HEK293 (cell line): ENCODE measurements around the gene HIPK1.

Source experiments
- GFI1B ChIP-seq: fragments of 450-650 bp; formaldehyde crosslinking; IDR thresholded peaks from 2 replicates; pipeline ENCODE4 v1.5.1; 2016; ENCODE audit warnings: missing biosample characterization, missing genetic modification characterization
- KLF7 ChIP-seq: fragments of 450-650 bp; formaldehyde crosslinking; IDR thresholded peaks from 2 replicates; pipeline ENCODE4 v1.5.1; 2016; ENCODE audit warnings: missing biosample characterization, missing genetic modification characterization, borderline replicate concordance
- KLF9 ChIP-seq: fragments of 450-650 bp; formaldehyde crosslinking; IDR thresholded peaks from 2 replicates; pipeline ENCODE4 v1.5.1; 2016; ENCODE audit warnings: missing biosample characterization, missing genetic modification characterization, low read depth
- SALL2 ChIP-seq: fragments of 450-650 bp; formaldehyde crosslinking; IDR thresholded peaks from 2 replicates; pipeline ENCODE4 v1.5.0; 2017; ENCODE audit warnings: missing biosample characterization, mild to moderate bottlenecking, missing genetic modification characterization, borderline replicate concordance
- SCRT1 ChIP-seq: fragments of 450-650 bp; formaldehyde crosslinking; IDR thresholded peaks from 2 replicates; pipeline ENCODE4 v1.5.1; 2016; ENCODE audit warnings: missing biosample characterization, missing genetic modification characterization, borderline replicate concordance
- SCRT2 ChIP-seq: fragments of 450-650 bp; formaldehyde crosslinking; IDR thresholded peaks from 2 replicates; pipeline ENCODE4 v1.5.1; 2016; ENCODE audit warnings: missing biosample characterization, missing genetic modification characterization
- ZBTB17 ChIP-seq: fragments of 450-650 bp; formaldehyde crosslinking; IDR thresholded peaks from 2 replicates; pipeline ENCODE4 v1.5.1; 2016; ENCODE audit warnings: missing biosample characterization, missing genetic modification characterization
- ZFP3 ChIP-seq: fragments of 450-650 bp; formaldehyde crosslinking; IDR thresholded peaks from 2 replicates; pipeline ENCODE4 v1.5.1; 2016; ENCODE audit warnings: low read depth, missing biosample characterization, missing genetic modification characterization
- ZNF112 ChIP-seq: fragments of 450-650 bp; formaldehyde crosslinking; IDR thresholded peaks from 2 replicates; pipeline ENCODE4 v1.5.0; 2017; ENCODE audit warnings: missing biosample characterization, missing genetic modification characterization
- ZNF132 ChIP-seq: fragments of 450-650 bp; formaldehyde crosslinking; IDR thresholded peaks from 2 replicates; pipeline ENCODE4 v1.5.1; 2017; ENCODE audit warnings: missing biosample characterization, missing genetic modification characterization, borderline replicate concordance
- ZNF148 ChIP-seq: fragments of 450-650 bp; formaldehyde crosslinking; IDR thresholded peaks from 2 replicates; pipeline ENCODE4 v1.5.0; 2017; ENCODE audit warnings: missing biosample characterization, missing genetic modification characterization, borderline replicate concordance
- ZNF155 ChIP-seq: fragments of 450-650 bp; formaldehyde crosslinking; IDR thresholded peaks from 2 replicates; pipeline ENCODE4 v1.5.1; 2016; ENCODE audit warnings: missing biosample characterization, missing genetic modification characterization
- ZNF214 ChIP-seq: fragments of 450-650 bp; formaldehyde crosslinking; IDR thresholded peaks from 2 replicates; pipeline ENCODE4 v1.5.1; 2017; ENCODE audit warnings: missing biosample characterization, mild to moderate bottlenecking, missing genetic modification characterization, borderline replicate concordance
- ZNF366 ChIP-seq: fragments of 450-650 bp; formaldehyde crosslinking; conservative IDR thresholded peaks from 2 replicates; pipeline ENCODE4 v1.5.1; 2016; ENCODE audit warnings: missing biosample characterization, missing genetic modification characterization
- ZNF394 ChIP-seq: fragments of 450-650 bp; formaldehyde crosslinking; IDR thresholded peaks from 2 replicates; pipeline ENCODE4 v1.5.1; 2016; ENCODE audit warnings: missing biosample characterization, missing genetic modification characterization, mild to moderate bottlenecking, moderate library complexity, borderline replicate concordance
- ZNF510 ChIP-seq: fragments of 450-650 bp; formaldehyde crosslinking; IDR thresholded peaks from 2 replicates; pipeline ENCODE4 v1.5.1; 2018; ENCODE audit warnings: mild to moderate bottlenecking, missing genetic modification characterization, missing biosample characterization; ENCODE audit not compliant: insufficient replicate concordance
- ZNF530 ChIP-seq: fragments of 450-650 bp; formaldehyde crosslinking; IDR thresholded peaks from 2 replicates; pipeline ENCODE4 v1.5.1; 2016; ENCODE audit warnings: low read depth, missing biosample characterization, missing genetic modification characterization
- ZNF561 ChIP-seq: fragments of 450-650 bp; IDR thresholded peaks from 2 replicates; pipeline ENCODE4 v1.5.1; 2018; ENCODE audit warnings: missing biosample characterization, missing genetic modification characterization, borderline replicate concordance
- ZNF600 ChIP-seq: fragments of 450-650 bp; formaldehyde crosslinking; IDR thresholded peaks from 2 replicates; pipeline ENCODE4 v1.5.1; 2016; ENCODE audit warnings: missing biosample characterization, missing genetic modification characterization
- ZNF677 ChIP-seq: fragments of 450-650 bp; IDR thresholded peaks from 2 replicates; pipeline ENCODE4 v1.5.0; 2018; ENCODE audit warnings: missing biosample characterization, mild to moderate bottlenecking, missing genetic modification characterization, moderate library complexity
- ZNF776 ChIP-seq: fragments of 450-650 bp; formaldehyde crosslinking; IDR thresholded peaks from 2 replicates; pipeline ENCODE4 v1.5.0; 2017; ENCODE audit warnings: missing biosample characterization, missing genetic modification characterization, borderline replicate concordance
- ZNF830 ChIP-seq: fragments of 450-650 bp; IDR thresholded peaks from 2 replicates; pipeline ENCODE4 v1.5.0; 2018; ENCODE audit warnings: missing biosample characterization, missing genetic modification characterization, low read depth, mild to moderate bottlenecking, moderate library complexity
- TF ChIP-seq, protein P1 (sequence below): fragments of 450-650 bp; formaldehyde crosslinking; IDR thresholded peaks from 2 replicates; pipeline ENCODE4 v1.5.1; 2016; ENCODE audit warnings: missing biosample characterization, missing genetic modification characterization
- TF ChIP-seq, protein P2 (sequence below): fragments of 450-650 bp; formaldehyde crosslinking; IDR thresholded peaks from 2 replicates; pipeline ENCODE4 v1.5.1; 2016; ENCODE audit warnings: missing biosample characterization, missing genetic modification characterization
- TF ChIP-seq, protein P3 (sequence below): fragments of 450-650 bp; formaldehyde crosslinking; IDR thresholded peaks from 2 replicates; pipeline ENCODE4 v1.5.1; 2016; ENCODE audit warnings: missing biosample characterization, missing genetic modification characterization
- TF ChIP-seq, protein P4 (sequence below): fragments of 450-650 bp; formaldehyde crosslinking; conservative IDR thresholded peaks from 2 replicates; pipeline ENCODE4 v1.5.1; 2016; ENCODE audit warnings: low read depth, missing biosample characterization, missing genetic modification characterization

Gene HIPK1

DNA sequence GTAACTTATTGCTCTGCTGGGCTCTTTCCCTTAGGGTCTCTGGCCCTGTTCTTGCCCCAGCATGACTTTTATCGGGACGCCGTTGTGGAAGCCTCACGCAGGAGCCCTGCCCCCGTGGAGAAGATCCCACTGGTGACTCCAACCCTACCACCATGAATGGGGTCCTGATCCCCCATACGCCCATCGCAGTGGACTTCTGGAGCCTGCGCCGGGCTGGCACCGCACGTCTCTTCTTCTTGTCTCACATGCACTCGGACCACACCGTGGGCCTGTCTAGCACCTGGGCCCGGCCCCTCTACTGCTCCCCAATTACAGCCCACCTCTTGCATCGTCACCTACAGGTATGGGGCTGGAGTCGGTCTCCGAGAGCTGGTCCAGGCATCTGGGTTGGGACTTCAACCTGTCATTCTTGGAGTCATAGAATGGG is 23.7 kb upstream of the HIPK1 start (continued):
- no peak for TF ChIP-seq ZNF148 (tag by site-specific recombination)
- TF ChIP-seq, protein P1, sequence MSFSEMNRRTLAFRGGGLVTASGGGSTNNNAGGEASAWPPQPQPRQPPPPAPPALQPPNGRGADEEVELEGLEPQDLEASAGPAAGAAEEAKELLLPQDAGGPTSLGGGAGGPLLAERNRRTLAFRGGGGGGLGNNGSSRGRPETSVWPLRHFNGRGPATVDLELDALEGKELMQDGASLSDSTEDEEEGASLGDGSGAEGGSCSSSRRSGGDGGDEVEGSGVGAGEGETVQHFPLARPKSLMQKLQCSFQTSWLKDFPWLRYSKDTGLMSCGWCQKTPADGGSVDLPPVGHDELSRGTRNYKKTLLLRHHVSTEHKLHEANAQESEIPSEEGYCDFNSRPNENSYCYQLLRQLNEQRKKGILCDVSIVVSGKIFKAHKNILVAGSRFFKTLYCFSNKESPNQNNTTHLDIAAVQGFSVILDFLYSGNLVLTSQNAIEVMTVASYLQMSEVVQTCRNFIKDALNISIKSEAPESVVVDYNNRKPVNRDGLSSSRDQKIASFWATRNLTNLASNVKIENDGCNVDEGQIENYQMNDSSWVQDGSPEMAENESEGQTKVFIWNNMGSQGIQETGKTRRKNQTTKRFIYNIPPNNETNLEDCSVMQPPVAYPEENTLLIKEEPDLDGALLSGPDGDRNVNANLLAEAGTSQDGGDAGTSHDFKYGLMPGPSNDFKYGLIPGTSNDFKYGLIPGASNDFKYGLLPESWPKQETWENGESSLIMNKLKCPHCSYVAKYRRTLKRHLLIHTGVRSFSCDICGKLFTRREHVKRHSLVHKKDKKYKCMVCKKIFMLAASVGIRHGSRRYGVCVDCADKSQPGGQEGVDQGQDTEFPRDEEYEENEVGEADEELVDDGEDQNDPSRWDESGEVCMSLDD (tag by site-specific recombination), result peak; percentile 64; the same call in 1 of the 2 replicates
- 0 out of 2 replicates have a peak, but pooled peaks have one; percentile 7 for TF ChIP-seq ZNF394 (tag by site-specific recombination)
- no peak for TF ChIP-seq ZNF530 (tag by site-specific recombination)
- TF ChIP-seq SCRT2, result peak; percentile 67; the same call in 1 of the 2 replicates
- TF ChIP-seq ZNF155 (tag by site-specific recombination), result no peak
- TF ChIP-seq ZNF112 (tag by site-specific recombination), result no peak
- no peak for TF ChIP-seq ZFP3 (tag by site-specific recombination)
- TF ChIP-seq, protein P2, sequence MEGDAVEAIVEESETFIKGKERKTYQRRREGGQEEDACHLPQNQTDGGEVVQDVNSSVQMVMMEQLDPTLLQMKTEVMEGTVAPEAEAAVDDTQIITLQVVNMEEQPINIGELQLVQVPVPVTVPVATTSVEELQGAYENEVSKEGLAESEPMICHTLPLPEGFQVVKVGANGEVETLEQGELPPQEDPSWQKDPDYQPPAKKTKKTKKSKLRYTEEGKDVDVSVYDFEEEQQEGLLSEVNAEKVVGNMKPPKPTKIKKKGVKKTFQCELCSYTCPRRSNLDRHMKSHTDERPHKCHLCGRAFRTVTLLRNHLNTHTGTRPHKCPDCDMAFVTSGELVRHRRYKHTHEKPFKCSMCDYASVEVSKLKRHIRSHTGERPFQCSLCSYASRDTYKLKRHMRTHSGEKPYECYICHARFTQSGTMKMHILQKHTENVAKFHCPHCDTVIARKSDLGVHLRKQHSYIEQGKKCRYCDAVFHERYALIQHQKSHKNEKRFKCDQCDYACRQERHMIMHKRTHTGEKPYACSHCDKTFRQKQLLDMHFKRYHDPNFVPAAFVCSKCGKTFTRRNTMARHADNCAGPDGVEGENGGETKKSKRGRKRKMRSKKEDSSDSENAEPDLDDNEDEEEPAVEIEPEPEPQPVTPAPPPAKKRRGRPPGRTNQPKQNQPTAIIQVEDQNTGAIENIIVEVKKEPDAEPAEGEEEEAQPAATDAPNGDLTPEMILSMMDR (tag by site-specific recombination), result 0 out of 2 replicates have a peak, but pooled peaks have one; percentile 5
- TF ChIP-seq ZBTB17 (tag by site-specific recombination), result no peak
- no peak for TF ChIP-seq GFI1B (tag by site-specific recombination)
- TF ChIP-seq KLF7 (tag by site-specific recombination), result peak; percentile 77
- no peak for TF ChIP-seq ZNF776 (tag by site-specific recombination)
- TF ChIP-seq, protein P3, sequence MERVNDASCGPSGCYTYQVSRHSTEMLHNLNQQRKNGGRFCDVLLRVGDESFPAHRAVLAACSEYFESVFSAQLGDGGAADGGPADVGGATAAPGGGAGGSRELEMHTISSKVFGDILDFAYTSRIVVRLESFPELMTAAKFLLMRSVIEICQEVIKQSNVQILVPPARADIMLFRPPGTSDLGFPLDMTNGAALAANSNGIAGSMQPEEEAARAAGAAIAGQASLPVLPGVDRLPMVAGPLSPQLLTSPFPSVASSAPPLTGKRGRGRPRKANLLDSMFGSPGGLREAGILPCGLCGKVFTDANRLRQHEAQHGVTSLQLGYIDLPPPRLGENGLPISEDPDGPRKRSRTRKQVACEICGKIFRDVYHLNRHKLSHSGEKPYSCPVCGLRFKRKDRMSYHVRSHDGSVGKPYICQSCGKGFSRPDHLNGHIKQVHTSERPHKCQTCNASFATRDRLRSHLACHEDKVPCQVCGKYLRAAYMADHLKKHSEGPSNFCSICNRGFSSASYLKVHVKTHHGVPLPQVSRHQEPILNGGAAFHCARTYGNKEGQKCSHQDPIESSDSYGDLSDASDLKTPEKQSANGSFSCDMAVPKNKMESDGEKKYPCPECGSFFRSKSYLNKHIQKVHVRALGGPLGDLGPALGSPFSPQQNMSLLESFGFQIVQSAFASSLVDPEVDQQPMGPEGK (tag by site-specific recombination), result no peak
- no peak for TF ChIP-seq SALL2
- no peak for TF ChIP-seq ZNF561
- TF ChIP-seq ZNF366 (tag by site-specific recombination), result no peak
- no peak; the same call in 1 of the 2 replicates for TF ChIP-seq ZNF600
- TF ChIP-seq ZNF132 (tag by site-specific recombination), result no peak
- 0 out of 2 replicates have a peak, but pooled peaks have one; percentile 42 for TF ChIP-seq SCRT1 (tag by site-specific recombination)
- TF ChIP-seq ZNF830 (tag by site-specific recombination), result no peak
- TF ChIP-seq ZNF510 (tag by site-specific recombination), result no peak
- TF ChIP-seq ZNF214 (tag by site-specific recombination), result no peak
- TF ChIP-seq, protein P4, sequence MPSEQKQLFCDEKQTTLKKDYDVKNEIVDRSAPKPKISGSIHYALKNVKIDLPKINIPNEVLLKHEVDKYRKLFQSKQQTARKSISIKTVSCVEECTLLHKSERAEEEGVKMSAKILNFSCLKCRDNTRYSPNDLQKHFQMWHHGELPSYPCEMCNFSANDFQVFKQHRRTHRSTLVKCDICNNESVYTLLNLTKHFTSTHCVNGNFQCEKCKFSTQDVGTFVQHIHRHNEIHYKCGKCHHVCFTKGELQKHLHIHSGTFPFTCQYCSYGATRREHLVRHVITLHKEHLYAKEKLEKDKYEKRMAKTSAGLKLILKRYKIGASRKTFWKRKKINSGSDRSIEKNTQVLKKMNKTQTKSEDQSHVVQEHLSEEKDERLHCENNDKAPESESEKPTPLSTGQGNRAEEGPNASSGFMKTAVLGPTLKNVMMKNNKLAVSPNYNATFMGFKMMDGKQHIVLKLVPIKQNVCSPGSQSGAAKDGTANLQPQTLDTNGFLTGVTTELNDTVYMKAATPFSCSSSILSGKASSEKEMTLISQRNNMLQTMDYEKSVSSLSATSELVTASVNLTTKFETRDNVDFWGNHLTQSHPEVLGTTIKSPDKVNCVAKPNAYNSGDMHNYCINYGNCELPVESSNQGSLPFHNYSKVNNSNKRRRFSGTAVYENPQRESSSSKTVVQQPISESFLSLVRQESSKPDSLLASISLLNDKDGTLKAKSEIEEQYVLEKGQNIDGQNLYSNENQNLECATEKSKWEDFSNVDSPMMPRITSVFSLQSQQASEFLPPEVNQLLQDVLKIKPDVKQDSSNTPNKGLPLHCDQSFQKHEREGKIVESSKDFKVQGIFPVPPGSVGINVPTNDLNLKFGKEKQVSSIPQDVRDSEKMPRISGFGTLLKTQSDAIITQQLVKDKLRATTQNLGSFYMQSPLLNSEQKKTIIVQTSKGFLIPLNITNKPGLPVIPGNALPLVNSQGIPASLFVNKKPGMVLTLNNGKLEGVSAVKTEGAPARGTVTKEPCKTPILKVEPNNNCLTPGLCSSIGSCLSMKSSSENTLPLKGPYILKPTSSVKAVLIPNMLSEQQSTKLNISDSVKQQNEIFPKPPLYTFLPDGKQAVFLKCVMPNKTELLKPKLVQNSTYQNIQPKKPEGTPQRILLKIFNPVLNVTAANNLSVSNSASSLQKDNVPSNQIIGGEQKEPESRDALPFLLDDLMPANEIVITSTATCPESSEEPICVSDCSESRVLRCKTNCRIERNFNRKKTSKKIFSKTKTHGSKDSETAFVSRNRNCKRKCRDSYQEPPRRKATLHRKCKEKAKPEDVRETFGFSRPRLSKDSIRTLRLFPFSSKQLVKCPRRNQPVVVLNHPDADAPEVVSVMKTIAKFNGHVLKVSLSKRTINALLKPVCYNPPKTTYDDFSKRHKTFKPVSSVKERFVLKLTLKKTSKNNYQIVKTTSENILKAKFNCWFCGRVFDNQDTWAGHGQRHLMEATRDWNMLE, result no peak
- TF ChIP-seq ZNF677 (tag by site-specific recombination), result no peak
- TF ChIP-seq KLF9, result peak; percentile 34; the same call in 1 of the 2 replicates
